HG03066 (cell line): ENCODE results near the gene UGT1A8.
"Not testable (repeated sequence)": the region's sequence is repeated elsewhere in the genome, so short reads cannot be mapped to it uniquely, and the experiment has no call there.

Source experiments
- ATAC-seq: cut with Tn5 transposase; IDR thresholded peaks from one replicate; pipeline ENCODE4 v1.9.1; 2021; ENCODE audit warnings: low read depth; ENCODE audit not compliant: unreplicated experiment

The UGT1A8 gene

GRCh38 chr2:233681521-233682099 lies 64.2 kb downstream of the UGT1A8 start, which contains the start of gene UGT1A7:
Gene UGT1A7, plus strand, starts transcription at chr2:233681901. Its CDS starts 37 bp downstream, at chr2:233681938.
- no peak for ATAC-seq

DNA sequence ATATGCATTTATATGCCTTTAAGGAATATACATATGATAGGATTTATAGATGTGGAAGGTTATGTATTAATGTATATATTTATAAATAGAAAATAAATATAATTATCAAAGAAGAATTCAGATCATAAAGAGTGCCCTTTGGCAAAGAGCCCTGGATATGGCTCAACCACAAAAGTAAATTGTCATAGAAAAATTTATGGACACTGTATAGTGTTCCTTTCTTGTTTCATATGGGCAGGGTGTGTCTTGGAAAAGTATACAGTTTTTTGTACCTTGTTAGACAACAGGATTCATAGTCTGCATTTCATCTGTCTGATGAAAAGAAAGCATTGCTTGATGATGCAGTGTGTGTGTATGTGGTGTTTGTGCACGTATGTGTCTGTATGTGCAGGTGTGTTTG lies 67.2 kb downstream of the UGT1A8 start:
- no peak for ATAC-seq

GRCh38 chr2:233686928-233687327 lies 69.5 kb downstream of the UGT1A8 start:
- ATAC-seq: no peak

- no peak for ATAC-seq
Observed at GRCh38 chr2:233688341-233688740, 70.9 kb downstream of the UGT1A8 start.

DNA sequence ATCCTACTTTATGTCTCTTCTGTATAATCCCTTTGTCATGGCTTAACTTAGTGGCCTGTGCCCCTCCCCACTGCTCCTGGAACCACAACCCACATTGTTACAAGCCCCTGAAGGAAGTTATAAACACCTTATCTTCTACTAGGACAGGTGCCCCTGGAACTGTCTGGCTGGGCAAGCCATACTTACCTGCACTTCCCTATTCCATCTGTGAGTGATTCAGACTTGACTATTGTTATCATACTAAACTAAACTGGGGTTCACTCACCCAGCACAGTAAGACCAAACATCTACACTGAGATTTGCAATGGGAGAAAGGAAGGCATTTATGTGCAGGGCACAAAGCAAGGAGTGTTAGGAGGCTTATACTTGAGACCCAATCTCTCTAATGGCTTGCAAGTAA lies 71.6 kb downstream of the UGT1A8 start:
- no peak for ATAC-seq

DNA sequence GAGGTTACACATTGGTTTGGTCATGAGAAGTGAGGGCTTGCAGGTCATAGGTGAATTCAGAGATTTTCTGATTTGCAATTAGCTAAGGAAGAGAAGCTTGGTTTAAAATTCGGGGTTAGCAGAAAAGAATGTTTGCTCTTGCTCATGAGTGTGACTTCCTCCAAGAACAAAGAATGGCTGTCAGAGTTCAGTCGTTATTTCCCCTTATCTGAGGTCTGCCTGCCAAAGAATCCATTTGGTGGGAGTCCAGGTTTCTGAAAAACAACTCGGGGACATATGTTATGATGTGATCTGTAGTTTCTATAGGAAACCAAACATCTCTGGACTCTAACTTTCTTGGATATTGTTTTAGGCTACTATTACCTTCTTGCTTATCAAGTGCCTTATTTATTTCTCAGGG lies 72.1 kb downstream of the UGT1A8 start:
- ATAC-seq: no peak

DNA sequence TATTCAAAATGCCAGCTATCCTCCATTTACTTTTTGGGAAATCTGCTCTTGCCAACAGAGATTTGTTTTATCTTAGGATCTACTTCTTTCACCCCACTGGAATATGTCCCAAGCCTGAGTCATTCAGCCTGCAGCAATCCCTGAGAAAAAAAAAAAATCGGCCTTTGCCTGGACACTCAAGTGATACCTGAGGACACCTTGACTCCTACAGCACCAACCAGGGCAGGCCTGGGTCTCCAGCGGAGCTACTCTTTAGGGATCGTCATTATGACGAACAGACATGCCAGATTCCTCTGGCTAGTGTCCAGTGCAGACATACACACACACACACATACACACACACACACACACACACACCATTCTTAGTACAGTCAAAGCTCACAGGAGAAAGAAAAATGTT lies 73.0 kb downstream of the UGT1A8 start:
- ATAC-seq: no peak

DNA sequence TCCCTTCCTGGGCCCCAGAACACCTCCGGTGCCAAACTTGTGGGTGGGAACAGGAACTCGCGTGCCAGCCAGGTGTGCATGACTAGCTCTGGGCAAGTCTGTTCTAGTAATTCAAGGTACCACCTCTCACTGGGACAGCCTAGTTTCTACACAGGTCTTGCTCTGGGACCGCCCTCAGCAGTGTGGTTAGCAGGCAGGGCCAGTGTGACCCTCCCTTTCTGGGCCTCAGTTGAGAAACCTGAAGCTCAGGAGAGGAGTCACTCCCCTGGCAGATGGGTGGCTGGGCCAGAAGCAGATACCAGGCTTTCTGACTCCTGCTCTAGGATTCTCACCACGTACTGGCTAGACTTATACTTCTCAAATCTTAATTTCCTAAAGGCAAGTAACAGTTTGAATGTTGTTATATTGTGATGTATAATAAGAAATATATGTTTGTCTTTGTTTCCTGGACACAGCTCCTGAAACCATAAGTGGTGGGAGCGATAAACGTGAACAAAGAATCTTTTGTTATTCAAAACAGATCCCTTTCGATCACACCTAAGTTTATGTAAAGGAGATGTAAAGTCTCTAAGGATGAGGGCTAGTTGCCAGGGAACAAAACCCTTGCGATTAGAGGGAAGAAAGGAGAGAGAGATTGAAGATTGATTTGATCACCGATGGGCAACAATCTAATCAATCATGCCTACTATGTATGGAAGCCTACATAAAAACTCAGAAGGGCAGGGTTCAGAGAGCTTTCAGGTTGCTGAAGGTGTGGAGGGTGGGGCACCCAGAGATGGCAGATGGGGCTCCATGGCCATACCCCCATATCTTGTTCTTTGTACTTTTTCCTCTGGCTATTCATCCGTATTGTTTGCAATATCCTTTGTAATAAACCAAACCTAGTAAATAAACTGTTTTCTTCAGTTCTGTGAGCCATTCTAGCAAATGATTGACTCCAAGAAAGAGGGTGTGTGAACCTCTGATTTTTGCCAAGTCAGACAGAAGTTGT lies 74.3 kb downstream of the UGT1A8 start:
- ATAC-seq: no peak

GRCh38 chr2:233692648-233693047 lies 75.2 kb downstream of the UGT1A8 start, which contains the start of gene UGT1A6:
Gene UGT1A6, plus strand, starts transcription at chr2:233692890. Its CDS starts 115 bp downstream, at chr2:233693005.
- no peak for ATAC-seq

GRCh38 chr2:233693963-233694362 lies 76.5 kb downstream of the UGT1A8 start:
- no peak for ATAC-seq

- no peak for ATAC-seq
Observed at GRCh38 chr2:233698740-233699139, 81.3 kb downstream of the UGT1A8 start.

DNA sequence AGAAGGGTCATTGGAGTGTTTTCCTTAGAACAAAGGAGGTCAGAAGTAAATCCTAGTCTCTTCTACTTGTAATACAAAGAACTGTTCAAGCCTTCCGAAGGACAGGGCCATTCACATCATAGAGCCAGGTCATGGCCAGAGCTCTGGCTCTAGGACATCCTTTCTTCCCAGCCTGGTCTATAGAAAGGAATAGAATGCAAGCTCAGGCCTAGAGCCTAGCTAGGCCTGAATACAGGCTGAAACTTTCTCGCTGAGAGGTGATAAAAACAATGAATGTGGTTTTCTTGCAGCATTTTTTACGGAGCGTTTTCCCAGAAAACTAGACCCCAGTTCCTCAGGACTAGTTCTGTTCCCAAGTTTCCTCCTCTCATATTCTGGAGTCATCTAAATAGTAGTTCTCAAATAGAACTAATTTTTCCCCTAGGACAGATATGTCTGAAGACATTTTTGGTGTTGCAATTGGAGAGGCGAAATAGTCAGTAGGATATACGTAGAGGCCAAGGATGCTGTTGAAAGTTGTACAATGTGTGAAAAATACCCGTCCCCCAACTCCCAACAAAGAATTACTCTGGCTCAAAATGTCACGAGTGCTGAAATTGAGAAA lies 82.1 kb downstream of the UGT1A8 start:
- no peak for ATAC-seq

- no peak for ATAC-seq
Observed at GRCh38 chr2:233700028-233700635, 82.7 kb downstream of the UGT1A8 start.

GRCh38 chr2:233700842-233701241 lies 83.4 kb downstream of the UGT1A8 start:
- not testable (repeated sequence) for ATAC-seq

GRCh38 chr2:233702238-233702637 lies 84.8 kb downstream of the UGT1A8 start:
- ATAC-seq: no peak

DNA sequence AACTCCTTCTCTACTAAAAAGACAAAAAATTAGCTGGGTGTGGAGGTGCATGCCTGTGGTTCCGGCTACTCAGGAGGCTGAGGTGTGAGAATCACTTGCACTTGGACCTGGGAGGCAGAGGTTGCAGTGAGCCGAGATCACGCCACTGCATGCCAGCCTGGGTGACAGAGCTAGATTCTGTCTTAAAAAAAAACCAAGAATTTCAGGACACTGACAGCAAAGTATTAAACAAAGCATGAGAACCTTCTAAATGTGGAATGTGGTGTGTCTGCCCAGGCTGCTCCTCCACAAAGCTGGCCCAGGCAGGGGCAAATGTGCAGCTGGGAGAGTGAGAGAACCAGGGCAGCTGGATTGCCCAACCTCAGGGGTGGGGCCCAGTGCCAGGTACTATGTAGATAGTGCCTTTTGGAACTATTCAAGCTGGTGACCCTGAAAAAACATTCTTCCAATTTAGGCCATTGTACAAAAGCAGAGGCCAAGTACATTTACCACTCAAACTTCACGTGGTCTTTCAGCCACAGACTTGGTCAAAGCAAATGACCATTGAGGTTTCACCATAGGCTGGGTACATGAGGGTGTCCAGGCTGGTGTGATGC lies 88.6 kb downstream of the UGT1A8 start:
- ATAC-seq: no peak

DNA sequence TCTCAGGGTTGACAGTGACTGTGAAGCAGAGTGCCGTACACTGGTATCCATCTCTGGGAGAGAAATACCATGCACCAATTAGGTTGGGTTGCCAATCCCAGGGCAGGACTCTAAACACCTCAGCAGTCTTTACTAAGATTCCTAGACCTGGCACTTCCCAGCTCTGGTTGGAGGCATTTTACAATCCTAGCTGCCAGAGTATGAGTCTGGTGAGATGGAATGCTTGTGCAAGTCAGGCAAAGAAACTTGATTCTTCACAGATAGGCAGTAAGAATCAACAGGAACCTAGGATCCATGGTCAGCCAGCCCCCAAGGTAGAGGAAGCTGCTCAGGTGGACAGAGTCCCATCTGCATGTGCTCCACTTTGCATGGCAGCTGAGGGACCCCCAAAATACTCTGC lies 89.3 kb downstream of the UGT1A8 start:
- no peak for ATAC-seq

DNA sequence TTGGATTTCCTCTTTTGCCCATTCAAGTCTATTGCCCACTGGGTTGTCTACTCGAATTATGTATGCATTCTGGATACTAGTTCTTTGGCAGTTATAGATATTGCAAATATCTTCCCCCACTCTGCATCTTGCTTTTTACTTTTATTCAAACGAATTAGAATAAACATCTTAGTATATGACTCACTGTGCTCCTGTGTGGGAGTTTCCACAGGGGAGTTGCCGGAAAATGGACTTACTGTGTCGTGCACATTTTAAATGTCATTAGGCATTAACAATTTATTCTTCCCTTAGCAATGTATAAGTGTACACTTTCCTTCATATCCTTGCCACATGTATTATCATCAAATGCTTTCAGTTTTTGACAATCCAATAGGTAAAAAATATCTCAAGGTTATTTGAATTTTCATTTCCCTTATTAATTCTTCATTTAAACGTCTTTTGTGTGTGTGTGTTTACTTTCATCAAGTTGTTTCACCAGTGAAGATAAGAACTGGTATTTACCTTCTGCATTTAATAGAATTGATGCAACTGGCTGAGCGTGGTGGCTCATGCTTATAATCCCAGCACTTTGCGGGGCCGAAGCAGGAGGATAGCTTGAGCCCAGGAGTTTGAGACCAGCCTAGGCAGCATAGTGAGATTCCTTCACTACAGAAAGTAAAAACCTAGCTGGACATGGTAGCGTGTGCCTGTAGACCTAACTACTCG lies 90.7 kb downstream of the UGT1A8 start:
- no peak for ATAC-seq

- ATAC-seq: no peak
Observed at GRCh38 chr2:233708942-233709341, 91.5 kb downstream of the UGT1A8 start.
